A673 (cell line): ENCODE measurements around the gene KRTAP10-11. TPM values are rescaled to one million over a fixed set of nuclear protein-coding genes. Genes with fewer than 3 reads are reported as not detected.
A peak's percentile ranks its signal among the peaks of the same experiment; 100 is the strongest.
"Not testable (repeated sequence)": the region's sequence is repeated elsewhere in the genome, so short reads cannot be mapped to it uniquely, and the experiment has no call there.

Experiments used
- Bru-seq: library from RNA; stranded (reverse); fragments of 400-500 nt; gene quantifications from one replicate; lab custom pipeline; 2021; lab: Mats Ljungman, UMichigan
- BruChase-seq, 2 experiments: library from RNA; stranded (reverse); fragments of 400-500 nt; gene quantifications; one replicate each; lab custom pipeline; 2021; lab: Mats Ljungman, UMichigan
- BruUV-seq: library from RNA; stranded (reverse); fragments of 400-500 nt; replicated peaks from 2 replicates; lab custom pipeline; 2021; lab: Mats Ljungman, UMichigan
- CTCF ChIA-PET: fragments of 300-600 bp; sonication (Branson Sonifier 250); formaldehyde crosslinking; loops from one replicate; lab custom pipeline; 2022; ENCODE audit warnings: antibody characterized with exemption; lab: Charles Lee
- POLR2A ChIA-PET: fragments of 300-600 bp; sonication (Branson Sonifier 250); formaldehyde crosslinking; loops from one replicate; lab custom pipeline; 2022; ENCODE audit warnings: antibody characterized with exemption; ENCODE audit not compliant: low non-redundant PET; lab: Charles Lee
- DNase-seq: peaks from one replicate; pipeline ENCODE4 v3.0.0-alpha.2; 2015; ENCODE audit warnings: low spot score
- H3K27ac ChIP-seq: fragments of 200-600 bp; sonication (generic); 2 replicates; pipeline ENCODE4 v1.5.1; 2016; ENCODE audit warnings: mixed run types, low read depth, mild to moderate bottlenecking, mixed read lengths, antibody characterized with exemption, low read length; ENCODE audit not compliant: poor library complexity, severe bottlenecking
- H3K27me3 ChIP-seq: fragments of 200-600 bp; sonication (generic); replicated peaks from 2 replicates; pipeline ENCODE4 v1.6.1; 2017; ENCODE audit warnings: mixed run types, low read depth, mild to moderate bottlenecking, mixed read lengths, antibody characterized with exemption, low read length; ENCODE audit not compliant: insufficient read depth, poor library complexity
- H3K36me3 ChIP-seq: fragments of 200-600 bp; sonication (generic); 2 replicates; pipeline ENCODE4 v1.6.1; 2016; ENCODE audit warnings: mixed run types, mild to moderate bottlenecking, mixed read lengths, antibody characterized with exemption, low read length; ENCODE audit not compliant: insufficient read depth, poor library complexity, severe bottlenecking
- H3K4me1 ChIP-seq: fragments of 200-600 bp; sonication (generic); 2 replicates; pipeline ENCODE4 v1.6.1; 2017; ENCODE audit warnings: mixed run types, mild to moderate bottlenecking, mixed read lengths, antibody characterized with exemption, low read length; ENCODE audit not compliant: insufficient read depth, poor library complexity, severe bottlenecking
- H3K4me3 ChIP-seq: fragments of 200-600 bp; sonication (generic); 2 replicates; pipeline ENCODE4 v1.5.1; 2016; ENCODE audit warnings: low read depth, mixed run types, mild to moderate bottlenecking, mixed read lengths, low read length; ENCODE audit not compliant: poor library complexity, severe bottlenecking
- H3K9me3 ChIP-seq: fragments of 200-600 bp; sonication (generic); 2 replicates; pipeline ENCODE4 v1.6.1; 2016; ENCODE audit warnings: mixed run types, low read depth, mild to moderate bottlenecking, mixed read lengths, antibody characterized with exemption, low read length; ENCODE audit not compliant: poor library complexity, severe bottlenecking
- CTCF ChIP-seq: fragments of 300-800, 200-600 bp; sonication (generic); conservative IDR thresholded peaks from 2 replicates; pipeline ENCODE4 v1.5.1; 2017; ENCODE audit warnings: low read depth, mild to moderate bottlenecking, antibody characterized with exemption, low read length, moderate library complexity, mixed read lengths
- EZH2 ChIP-seq: fragments of 200-600 bp; sonication (generic); IDR thresholded peaks from 2 replicates; pipeline ENCODE4 v1.6.1; 2017; ENCODE audit warnings: borderline replicate concordance, low read depth, mild to moderate bottlenecking, mixed read lengths, antibody characterized with exemption, low read length; ENCODE audit not compliant: poor library complexity, severe bottlenecking
- intact Hi-C: fragments of 100-400 bp; cut with micrococcal nuclease; formaldehyde crosslinking; loops from one replicate; pipeline ENCODE4 v1.10.0; 2022; ENCODE audit not compliant: unreplicated experiment
- long read RNA-seq: library from polyadenylated mRNA; stranded (forward); transcript quantifications from one replicate; pipeline ENCODE4 v2.0.0, GENCODE V29; 2022
- total RNA-seq: library from RNA; stranded (reverse); gene quantifications from 2 replicates; pipeline ENCODE4 v1.2.3, GENCODE V29; 2021

Gene KRTAP10-11, protein sequence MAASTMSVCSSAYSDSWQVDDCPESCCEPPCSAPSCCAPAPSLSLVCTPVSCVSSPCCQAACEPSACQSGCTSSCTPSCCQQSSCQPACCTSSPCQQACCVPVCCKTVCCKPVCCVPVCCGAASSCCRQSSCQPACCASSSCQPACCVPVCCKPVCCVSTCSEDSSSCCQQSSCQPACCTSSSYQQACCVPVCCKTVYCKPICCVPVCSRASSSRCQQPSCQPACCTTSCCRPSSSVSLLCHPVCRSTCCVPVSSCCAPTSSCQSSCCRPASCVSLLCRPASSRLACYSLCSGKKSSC
- not detected in 2 replicates for total RNA-seq
- Bru-seq, nascent RNA, result not detected
- BruChase-seq, experiment 1, labeled RNA remaining after a 2-hour chase, result not detected
- not detected for BruChase-seq, experiment 2, labeled RNA remaining after a 6-hour chase
- long read RNA-seq, result 0 reads

GRCh38 chr21:44646366-44647221, at the start of gene KRTAP10-11:
KRTAP10-11 (plus strand) TSS chr21:44646414; CDS start chr21:44646459, 45 bp downstream.
- DNase-seq, result peak; percentile 34
- H3K27me3 ChIP-seq, BruUV-seq, intact Hi-C loops, H3K36me3 ChIP-seq, H3K4me1 ChIP-seq, H3K4me3 ChIP-seq, H3K27ac ChIP-seq, POLR2A ChIA-PET: not testable (repeated sequence)
- CTCF ChIA-PET, result interaction anchor here (0.8 kb wide), 1 partner anchor 454 kb away, joined by 4 read pairs; no protein-coding TSS in a partner anchor
- H3K9me3 ChIP-seq, result peaks cover 16% of the 10 kb centered on the region

DNA sequence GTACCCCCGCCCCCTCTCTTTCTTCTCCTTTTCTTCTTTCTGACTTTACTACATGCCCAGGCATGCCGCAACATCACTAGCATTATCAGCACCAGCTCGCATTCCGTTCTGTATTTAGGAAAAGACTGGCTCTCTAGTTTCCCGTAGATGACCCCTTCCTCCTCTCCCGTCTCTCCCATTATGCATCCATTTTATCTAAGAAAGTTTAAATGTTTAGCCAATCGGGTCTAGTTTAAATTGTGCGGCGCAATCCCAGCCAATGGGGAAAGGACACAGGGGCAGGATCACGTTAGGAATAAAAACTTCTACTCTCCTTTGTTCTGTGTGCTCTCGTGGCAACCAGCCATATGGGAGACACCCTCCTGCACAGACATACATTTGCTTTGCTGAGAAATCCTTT, 48.2 kb upstream of the KRTAP10-11 start:
- H3K27me3 ChIP-seq, result no peaks in the 10 kb centered on the region
- TF ChIP-seq CTCF (no peak), EZH2 (no peak)
- ChIA-PET POLR2A (no interaction called here), CTCF (no interaction called here)
- no peaks in the 10 kb centered on the region for H3K4me1 ChIP-seq
- intact Hi-C loops, result no loop called here
- peaks cover 3% of the 10 kb centered on the region for H3K9me3 ChIP-seq
- H3K4me3 ChIP-seq, result no peak overlapping the region
- peak; percentile 25 for DNase-seq
- H3K27ac ChIP-seq, result no peak overlapping the region
- no TSS peak for BruUV-seq
- no peaks in the 10 kb centered on the region for H3K36me3 ChIP-seq

DNA sequence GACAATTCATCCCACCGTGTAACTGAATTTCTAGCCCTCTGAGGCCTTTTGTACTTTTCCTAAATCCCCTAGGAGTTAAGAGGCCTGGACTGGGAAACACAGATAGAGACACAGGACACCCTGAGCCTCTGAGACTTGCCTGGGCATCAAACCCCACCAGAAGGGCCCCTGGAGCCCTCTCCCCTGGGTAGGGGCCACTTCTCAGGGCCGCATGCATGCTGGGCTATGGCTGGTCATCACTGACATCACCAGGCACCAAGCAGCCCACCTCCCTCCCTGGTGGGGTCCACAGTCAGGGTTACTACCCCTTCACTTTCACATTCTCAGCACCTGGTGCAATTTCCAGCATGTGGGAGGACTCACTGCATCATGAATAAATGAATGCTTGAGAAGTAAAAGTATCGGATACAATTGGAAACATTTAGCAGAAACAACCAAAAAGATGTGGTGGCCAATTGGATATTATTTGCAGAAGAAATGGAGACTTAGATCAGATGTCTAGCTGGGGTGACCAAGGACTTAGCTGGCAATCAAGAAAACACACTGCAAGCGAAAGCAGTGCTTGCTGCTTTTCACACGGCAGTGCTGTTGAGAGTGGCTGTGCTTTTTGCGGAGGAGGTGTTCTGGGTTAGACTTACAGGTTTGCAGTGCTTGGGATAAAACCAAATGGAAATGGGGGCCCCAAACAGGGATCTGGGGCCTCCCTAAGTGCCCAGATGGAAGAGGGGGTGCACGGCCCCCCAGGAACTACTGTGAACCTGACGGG, 46.8 kb upstream of the KRTAP10-11 start:
- ChIA-PET CTCF (no interaction called here), POLR2A (no interaction called here)
- H3K36me3 ChIP-seq, result no peaks in the 10 kb centered on the region
- no peaks in the 10 kb centered on the region for H3K4me1 ChIP-seq
- intact Hi-C loops, result loop anchor here (10.0 kb wide), 1 partner anchor 55 kb away; the partner anchor contains the start of gene KRTAP10-1
- H3K4me3 ChIP-seq, result no peak overlapping the region
- no peak for DNase-seq
- H3K9me3 ChIP-seq, result peaks cover 3% of the 10 kb centered on the region
- H3K27ac ChIP-seq, result no peak overlapping the region
- no peaks in the 10 kb centered on the region for H3K27me3 ChIP-seq
- no TSS peak for BruUV-seq
- no peak for TF ChIP-seq EZH2
- TF ChIP-seq CTCF, result no peak

DNA sequence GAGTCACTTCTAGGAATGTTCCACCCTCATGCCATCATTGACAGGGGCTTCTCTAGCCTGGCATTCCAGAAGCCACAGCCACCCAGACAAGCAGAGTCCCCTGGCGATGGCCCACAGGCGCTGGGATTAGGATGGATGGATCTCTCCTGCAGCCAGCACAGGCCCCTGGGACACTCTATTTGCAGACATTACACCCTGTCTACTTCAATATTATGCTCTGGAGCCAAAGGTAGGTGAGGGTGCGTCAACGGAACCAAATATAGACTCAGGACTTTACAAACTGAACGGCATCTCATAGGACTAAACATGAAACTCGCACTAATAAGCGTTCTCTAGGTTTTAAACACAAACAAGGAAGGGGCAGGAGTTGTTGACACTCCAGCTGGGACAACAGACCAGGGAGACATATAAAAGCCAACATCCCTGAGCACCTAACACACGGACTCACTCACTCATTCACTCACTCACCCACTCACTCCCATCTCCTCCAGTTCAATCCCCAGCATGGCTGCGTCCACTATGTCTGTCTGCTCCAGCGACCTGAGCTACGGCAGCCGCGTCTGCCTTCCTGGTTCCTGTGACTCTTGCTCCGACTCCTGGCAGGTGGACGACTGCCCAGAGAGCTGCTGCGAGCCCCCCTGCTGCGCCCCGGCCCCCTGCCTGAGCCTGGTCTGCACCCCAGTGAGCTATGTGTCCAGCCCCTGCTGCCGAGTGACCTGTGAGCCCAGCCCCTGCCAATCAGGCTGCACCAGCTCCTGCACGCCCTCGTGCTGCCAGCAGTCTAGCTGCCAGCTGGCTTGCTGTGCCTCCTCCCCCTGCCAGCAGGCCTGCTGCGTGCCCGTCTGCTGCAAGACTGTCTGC, 45.9 kb upstream of the KRTAP10-11 start, which contains the start of gene KRTAP10-7:
Gene KRTAP10-7 (plus strand): TSS at position 480 of the 861 bp plus-strand sequence. CDS start 25 bp downstream, at position 505.
- not testable (repeated sequence) for H3K9me3 ChIP-seq, BruUV-seq
- CTCF ChIA-PET, result interaction anchor here (0.6 kb wide), 1 partner anchor 123 kb away, joined by 3 read pairs; no protein-coding TSS in a partner anchor

More for the DNA sequence above, 45.9 kb upstream of the KRTAP10-11 start, which contains the start of gene KRTAP10-7:
- DNase-seq, H3K4me1 ChIP-seq, H3K4me3 ChIP-seq, H3K27me3 ChIP-seq, POLR2A ChIA-PET, H3K27ac ChIP-seq, H3K36me3 ChIP-seq: not testable (repeated sequence)
- intact Hi-C loops, result loop anchor here (10.0 kb wide), 1 partner anchor 56 kb away; the partner anchor contains the start of gene KRTAP10-1
